WTC11 (cell line): ENCODE measurements around the gene CELSR1.

ENCODE experiments used
- HMGA2 ChIP-seq: fragments of 250-450 bp; sonication (Bioruptor Pico); IDR thresholded peaks from 2 replicates; pipeline ENCODE4 v1.4.0; 2021; ENCODE audit warnings: mild to moderate bottlenecking, moderate library complexity
- NR2C2 ChIP-seq: sonication (generic); formaldehyde crosslinking; IDR thresholded peaks from 2 replicates; pipeline ENCODE4 v1.8.0; 2022; ENCODE audit warnings: mild to moderate bottlenecking, missing genetic modification reagents
- RELA ChIP-seq: sonication (generic); formaldehyde crosslinking; IDR thresholded peaks from 2 replicates; pipeline ENCODE4 v1.8.1; 2022; ENCODE audit warnings: missing genetic modification reagents, mild to moderate bottlenecking, borderline replicate concordance
- SOX15 ChIP-seq: fragments of 250-450 bp; sonication (Bioruptor Pico); IDR thresholded peaks from 2 replicates; pipeline ENCODE4 v1.9.0; 2021; ENCODE audit warnings: mild to moderate bottlenecking
- TEAD1 ChIP-seq: sonication (generic); formaldehyde crosslinking; IDR thresholded peaks from 2 replicates; pipeline ENCODE4 v1.8.0; 2022; ENCODE audit warnings: mild to moderate bottlenecking, missing genetic modification reagents
- ZNF138 ChIP-seq: sonication (generic); formaldehyde crosslinking; conservative IDR thresholded peaks from 2 replicates; pipeline ENCODE4 v1.8.1; 2022; ENCODE audit warnings: mild to moderate bottlenecking, moderate library complexity, missing genetic modification reagents
- TF ChIP-seq, protein P1 (sequence below): fragments of 200-600 bp; IDR thresholded peaks from 2 replicates; pipeline ENCODE4 v1.8.0; 2022; ENCODE audit warnings: antibody characterized with exemption
- TF ChIP-seq, protein P2 (sequence below): sonication (generic); formaldehyde crosslinking; IDR thresholded peaks from 2 replicates; pipeline ENCODE4 v1.8.0; 2022; ENCODE audit warnings: mild to moderate bottlenecking, missing genetic modification reagents
- TF ChIP-seq, protein P3 (sequence below): sonication (generic); formaldehyde crosslinking; IDR thresholded peaks from 2 replicates; pipeline ENCODE4 v1.8.0; 2022; ENCODE audit warnings: mild to moderate bottlenecking, missing genetic modification reagents
- TF ChIP-seq, protein P4 (sequence below): sonication (generic); formaldehyde crosslinking; IDR thresholded peaks from 2 replicates; pipeline ENCODE4 v1.8.1; 2023; ENCODE audit warnings: mild to moderate bottlenecking, missing genetic modification reagents, borderline replicate concordance
- TF ChIP-seq, protein P5 (sequence below): fragments of 250-450 bp; sonication (Bioruptor Pico); IDR thresholded peaks from 2 replicates; pipeline ENCODE4 v2.1.2; 2022; ENCODE audit warnings: mild to moderate bottlenecking, moderate library complexity
- TF ChIP-seq, protein P6 (sequence below): sonication (generic); formaldehyde crosslinking; IDR thresholded peaks from 2 replicates; pipeline ENCODE4 v1.8.1; 2022; ENCODE audit warnings: low read depth, missing genetic modification reagents, borderline replicate concordance

DNA sequence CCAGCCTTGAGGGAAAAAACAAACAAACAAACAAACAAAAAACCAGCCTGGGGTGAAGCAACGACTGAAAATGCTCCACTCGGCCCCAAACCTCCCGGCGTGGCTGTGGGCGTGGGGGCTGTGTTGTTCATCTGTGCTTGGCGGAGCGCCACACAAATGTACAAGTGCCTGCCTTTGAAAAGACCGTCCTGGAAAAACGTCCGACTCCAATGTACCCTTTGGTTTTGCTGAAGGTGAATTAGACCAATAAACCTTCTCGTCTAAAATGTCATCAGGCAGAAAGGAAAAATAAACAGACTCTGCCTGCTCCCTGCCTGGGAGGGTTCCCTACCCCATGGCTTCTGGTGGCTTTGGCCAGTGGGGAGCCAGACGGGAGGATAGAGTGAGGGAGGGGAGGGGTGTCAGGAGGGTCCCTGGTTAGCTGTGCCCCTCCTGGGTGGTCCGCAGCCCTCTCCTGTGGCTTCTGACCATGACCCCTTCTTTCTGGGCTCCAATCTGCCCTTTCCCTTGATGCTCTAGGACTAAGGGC is 108.0 kb downstream of the CELSR1 start:
- TF ChIP-seq, protein P1, sequence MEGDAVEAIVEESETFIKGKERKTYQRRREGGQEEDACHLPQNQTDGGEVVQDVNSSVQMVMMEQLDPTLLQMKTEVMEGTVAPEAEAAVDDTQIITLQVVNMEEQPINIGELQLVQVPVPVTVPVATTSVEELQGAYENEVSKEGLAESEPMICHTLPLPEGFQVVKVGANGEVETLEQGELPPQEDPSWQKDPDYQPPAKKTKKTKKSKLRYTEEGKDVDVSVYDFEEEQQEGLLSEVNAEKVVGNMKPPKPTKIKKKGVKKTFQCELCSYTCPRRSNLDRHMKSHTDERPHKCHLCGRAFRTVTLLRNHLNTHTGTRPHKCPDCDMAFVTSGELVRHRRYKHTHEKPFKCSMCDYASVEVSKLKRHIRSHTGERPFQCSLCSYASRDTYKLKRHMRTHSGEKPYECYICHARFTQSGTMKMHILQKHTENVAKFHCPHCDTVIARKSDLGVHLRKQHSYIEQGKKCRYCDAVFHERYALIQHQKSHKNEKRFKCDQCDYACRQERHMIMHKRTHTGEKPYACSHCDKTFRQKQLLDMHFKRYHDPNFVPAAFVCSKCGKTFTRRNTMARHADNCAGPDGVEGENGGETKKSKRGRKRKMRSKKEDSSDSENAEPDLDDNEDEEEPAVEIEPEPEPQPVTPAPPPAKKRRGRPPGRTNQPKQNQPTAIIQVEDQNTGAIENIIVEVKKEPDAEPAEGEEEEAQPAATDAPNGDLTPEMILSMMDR = no peak
- TF ChIP-seq, protein P2, sequence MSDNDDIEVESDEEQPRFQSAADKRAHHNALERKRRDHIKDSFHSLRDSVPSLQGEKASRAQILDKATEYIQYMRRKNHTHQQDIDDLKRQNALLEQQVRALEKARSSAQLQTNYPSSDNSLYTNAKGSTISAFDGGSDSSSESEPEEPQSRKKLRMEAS = no peak
- TF ChIP-seq NR2C2 (CRISPR knock-in tag) (no peak), SOX15 (no peak), HMGA2 (CRISPR knock-in tag) (no peak), RELA (CRISPR knock-in tag) (no peak), TEAD1 (no peak), ZNF138 (CRISPR knock-in tag) (no peak)
- TF ChIP-seq, protein P3, sequence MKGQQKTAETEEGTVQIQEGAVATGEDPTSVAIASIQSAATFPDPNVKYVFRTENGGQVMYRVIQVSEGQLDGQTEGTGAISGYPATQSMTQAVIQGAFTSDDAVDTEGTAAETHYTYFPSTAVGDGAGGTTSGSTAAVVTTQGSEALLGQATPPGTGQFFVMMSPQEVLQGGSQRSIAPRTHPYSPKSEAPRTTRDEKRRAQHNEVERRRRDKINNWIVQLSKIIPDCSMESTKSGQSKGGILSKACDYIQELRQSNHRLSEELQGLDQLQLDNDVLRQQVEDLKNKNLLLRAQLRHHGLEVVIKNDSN = no peak
- TF ChIP-seq, protein P4, sequence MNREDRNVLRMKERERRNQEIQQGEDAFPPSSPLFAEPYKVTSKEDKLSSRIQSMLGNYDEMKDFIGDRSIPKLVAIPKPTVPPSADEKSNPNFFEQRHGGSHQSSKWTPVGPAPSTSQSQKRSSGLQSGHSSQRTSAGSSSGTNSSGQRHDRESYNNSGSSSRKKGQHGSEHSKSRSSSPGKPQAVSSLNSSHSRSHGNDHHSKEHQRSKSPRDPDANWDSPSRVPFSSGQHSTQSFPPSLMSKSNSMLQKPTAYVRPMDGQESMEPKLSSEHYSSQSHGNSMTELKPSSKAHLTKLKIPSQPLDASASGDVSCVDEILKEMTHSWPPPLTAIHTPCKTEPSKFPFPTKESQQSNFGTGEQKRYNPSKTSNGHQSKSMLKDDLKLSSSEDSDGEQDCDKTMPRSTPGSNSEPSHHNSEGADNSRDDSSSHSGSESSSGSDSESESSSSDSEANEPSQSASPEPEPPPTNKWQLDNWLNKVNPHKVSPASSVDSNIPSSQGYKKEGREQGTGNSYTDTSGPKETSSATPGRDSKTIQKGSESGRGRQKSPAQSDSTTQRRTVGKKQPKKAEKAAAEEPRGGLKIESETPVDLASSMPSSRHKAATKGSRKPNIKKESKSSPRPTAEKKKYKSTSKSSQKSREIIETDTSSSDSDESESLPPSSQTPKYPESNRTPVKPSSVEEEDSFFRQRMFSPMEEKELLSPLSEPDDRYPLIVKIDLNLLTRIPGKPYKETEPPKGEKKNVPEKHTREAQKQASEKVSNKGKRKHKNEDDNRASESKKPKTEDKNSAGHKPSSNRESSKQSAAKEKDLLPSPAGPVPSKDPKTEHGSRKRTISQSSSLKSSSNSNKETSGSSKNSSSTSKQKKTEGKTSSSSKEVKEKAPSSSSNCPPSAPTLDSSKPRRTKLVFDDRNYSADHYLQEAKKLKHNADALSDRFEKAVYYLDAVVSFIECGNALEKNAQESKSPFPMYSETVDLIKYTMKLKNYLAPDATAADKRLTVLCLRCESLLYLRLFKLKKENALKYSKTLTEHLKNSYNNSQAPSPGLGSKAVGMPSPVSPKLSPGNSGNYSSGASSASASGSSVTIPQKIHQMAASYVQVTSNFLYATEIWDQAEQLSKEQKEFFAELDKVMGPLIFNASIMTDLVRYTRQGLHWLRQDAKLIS (CRISPR knock-in tag) = no peak
- TF ChIP-seq, protein P5, sequence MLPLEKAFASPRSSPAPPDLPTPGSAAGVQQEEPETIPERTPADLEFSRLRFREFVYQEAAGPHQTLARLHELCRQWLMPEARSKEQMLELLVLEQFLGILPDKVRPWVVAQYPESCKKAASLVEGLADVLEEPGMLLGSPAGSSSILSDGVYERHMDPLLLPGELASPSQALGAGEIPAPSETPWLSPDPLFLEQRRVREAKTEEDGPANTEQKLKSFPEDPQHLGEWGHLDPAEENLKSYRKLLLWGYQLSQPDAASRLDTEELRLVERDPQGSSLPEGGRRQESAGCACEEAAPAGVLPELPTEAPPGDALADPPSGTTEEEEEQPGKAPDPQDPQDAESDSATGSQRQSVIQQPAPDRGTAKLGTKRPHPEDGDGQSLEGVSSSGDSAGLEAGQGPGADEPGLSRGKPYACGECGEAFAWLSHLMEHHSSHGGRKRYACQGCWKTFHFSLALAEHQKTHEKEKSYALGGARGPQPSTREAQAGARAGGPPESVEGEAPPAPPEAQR (CRISPR knock-in tag) = no peak
- TF ChIP-seq, protein P6, sequence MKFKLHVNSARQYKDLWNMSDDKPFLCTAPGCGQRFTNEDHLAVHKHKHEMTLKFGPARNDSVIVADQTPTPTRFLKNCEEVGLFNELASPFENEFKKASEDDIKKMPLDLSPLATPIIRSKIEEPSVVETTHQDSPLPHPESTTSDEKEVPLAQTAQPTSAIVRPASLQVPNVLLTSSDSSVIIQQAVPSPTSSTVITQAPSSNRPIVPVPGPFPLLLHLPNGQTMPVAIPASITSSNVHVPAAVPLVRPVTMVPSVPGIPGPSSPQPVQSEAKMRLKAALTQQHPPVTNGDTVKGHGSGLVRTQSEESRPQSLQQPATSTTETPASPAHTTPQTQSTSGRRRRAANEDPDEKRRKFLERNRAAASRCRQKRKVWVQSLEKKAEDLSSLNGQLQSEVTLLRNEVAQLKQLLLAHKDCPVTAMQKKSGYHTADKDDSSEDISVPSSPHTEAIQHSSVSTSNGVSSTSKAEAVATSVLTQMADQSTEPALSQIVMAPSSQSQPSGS = no peak
